Muscle of arm (tissue), 12 donors: ENCODE data around the gene TSPAN3. TPM values are rescaled to one million over a fixed set of nuclear protein-coding genes. Genes with fewer than 3 reads are reported as not detected.

Source experiments
- DNase-seq: peaks from one replicate; pipeline ENCODE4 v3.0.0-alpha.2; 2013
- polyA plus RNA-seq, 12 donors: library from polyadenylated mRNA; unstranded; fragments of 120-200 nt; gene quantifications; one replicate each; pipeline ENCODE4 v1.2.1, GENCODE V29; 2013; ENCODE audit not compliant: insufficient read length in 12 of 12

TSPAN3 gene
- polyA plus RNA-seq, 12 donors = 263 to 440 (median 398) TPM; not detected in 1

DNA sequence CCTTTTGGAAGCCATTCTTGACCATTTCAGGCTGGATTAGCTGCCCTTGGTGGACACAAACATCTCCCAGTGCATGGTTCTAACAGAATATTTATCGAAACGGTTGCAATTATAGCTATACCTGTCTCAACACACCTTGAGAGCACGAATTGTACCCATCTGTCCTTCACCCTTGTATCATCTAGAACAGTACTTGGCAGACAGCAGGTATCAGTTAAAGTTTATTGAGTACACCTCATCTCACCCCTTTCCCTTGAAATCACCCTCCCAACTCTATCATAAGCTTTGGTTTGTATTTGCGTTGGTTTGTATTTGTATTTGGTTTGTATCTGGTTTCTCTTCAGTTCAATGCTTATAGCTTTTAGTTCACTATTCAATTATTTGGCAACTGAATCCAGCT, 12.4 kb downstream of the TSPAN3 start:
- DNase-seq = no peak

- DNase-seq = no peak
Measured at GRCh38 chr15:77057685-77058084, 13.2 kb downstream of the TSPAN3 start.

GRCh38 chr15:77057072-77057471, 13.8 kb downstream of the TSPAN3 start:
- DNase-seq = no peak

GRCh38 chr15:77053709-77054108, 17.2 kb downstream of the TSPAN3 start:
- DNase-seq = no peak

DNA sequence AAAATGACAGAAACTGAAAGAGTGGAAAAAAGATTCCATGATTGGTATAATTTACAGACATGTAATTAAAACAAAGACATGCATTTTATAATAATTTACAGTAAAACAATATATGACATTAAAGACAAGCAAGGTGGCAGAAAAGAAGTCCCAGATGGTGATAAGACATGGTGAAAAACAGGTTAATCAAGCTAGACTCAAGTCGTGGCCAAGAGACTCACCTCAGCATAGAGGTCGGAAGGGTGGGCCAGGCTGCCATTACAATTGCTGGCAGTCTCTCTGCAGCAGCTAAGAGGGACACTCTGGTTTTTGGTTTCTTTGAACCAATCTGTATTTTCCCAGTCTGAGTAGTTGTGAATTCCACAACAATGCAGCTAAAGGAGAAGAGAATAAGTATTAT, 18.4 kb downstream of the TSPAN3 start:
- no peak for DNase-seq

DNA sequence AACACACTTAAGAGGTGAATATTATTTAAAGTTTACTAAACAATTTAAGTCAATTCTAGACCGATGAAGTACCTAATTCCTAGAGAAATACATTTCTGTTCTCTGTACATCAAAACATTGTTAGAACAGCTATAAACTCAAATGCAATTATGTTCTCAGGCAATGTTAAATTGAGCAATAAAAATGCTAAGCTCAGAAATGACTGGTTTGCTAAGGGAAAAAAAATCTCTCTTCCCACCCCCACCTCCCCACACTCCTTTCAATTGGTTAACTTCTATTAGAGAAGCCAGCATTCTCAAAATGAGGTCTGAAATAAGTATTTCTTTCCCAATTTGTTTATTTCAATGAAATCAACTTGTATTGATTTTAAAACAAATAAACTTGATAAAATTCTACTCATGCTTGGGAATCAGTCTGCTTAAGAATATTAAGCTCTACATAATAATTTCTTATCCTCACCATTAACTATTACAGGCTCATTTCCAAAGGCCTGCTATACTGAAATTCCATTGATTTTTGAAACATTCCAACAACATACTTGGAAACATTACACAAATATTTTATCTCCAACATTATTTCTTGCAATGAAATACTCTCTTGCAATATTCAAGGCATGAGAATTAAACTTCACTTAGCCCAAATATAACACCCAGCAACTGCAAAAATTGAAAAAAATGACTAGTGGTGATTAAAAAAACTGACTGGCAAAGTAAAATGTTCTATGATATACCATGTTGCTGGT, 22.6 kb downstream of the TSPAN3 start:
- DNase-seq = no peak

DNA sequence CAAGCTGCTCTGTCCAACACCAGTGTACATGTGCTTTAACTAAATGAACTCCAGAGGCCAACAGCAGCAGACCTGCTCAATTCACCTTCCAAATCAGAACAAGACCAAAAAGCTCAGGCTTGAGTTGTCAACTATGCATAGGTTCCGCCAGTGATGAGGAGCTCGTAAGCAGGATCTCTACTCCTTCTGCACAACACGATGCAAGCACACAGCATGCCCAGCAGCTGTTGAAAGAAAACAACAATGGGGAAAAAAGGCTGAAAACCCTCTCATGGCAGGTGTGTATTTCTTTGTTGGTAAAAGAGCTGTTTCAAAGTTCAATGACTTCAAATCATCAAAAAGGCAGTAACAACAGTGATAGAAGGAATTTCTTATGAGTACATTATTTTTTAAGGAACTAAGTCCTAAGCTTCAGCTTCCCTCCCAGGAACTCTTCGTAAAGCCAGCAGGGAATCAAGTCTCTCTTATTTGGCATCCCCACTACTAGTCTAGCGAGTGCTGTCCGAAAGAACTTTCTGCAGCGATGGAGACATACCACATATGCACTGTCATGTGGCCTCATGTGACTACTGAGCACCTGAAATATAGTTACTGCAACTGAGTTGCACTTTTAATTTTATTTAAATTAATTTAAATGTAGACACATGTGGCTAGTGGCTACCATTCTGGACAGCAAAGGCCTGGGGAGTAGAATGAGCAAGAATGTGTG, 24.1 kb downstream of the TSPAN3 start:
- no peak for DNase-seq

DNA sequence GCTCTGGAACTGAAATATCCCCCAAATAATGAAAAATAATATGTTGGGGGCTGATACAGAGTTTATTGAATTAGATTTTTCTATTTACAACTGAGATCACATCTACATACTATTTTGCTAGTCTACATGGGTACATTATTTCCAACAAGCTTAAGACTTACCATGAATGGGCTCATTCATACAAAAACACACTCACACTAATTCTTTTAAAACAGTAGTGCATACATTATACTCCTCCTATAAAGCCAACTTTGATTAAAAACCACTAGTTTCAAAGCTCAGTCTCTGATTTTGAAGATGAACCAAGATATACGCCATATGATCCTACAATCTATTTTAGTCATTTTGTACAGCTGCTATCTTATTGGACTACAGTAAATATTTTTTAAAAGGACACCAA, 24.9 kb downstream of the TSPAN3 start:
- DNase-seq = no peak

- no peak for DNase-seq
Measured at GRCh38 chr15:77044228-77045042, 26.5 kb downstream of the TSPAN3 start.

DNA sequence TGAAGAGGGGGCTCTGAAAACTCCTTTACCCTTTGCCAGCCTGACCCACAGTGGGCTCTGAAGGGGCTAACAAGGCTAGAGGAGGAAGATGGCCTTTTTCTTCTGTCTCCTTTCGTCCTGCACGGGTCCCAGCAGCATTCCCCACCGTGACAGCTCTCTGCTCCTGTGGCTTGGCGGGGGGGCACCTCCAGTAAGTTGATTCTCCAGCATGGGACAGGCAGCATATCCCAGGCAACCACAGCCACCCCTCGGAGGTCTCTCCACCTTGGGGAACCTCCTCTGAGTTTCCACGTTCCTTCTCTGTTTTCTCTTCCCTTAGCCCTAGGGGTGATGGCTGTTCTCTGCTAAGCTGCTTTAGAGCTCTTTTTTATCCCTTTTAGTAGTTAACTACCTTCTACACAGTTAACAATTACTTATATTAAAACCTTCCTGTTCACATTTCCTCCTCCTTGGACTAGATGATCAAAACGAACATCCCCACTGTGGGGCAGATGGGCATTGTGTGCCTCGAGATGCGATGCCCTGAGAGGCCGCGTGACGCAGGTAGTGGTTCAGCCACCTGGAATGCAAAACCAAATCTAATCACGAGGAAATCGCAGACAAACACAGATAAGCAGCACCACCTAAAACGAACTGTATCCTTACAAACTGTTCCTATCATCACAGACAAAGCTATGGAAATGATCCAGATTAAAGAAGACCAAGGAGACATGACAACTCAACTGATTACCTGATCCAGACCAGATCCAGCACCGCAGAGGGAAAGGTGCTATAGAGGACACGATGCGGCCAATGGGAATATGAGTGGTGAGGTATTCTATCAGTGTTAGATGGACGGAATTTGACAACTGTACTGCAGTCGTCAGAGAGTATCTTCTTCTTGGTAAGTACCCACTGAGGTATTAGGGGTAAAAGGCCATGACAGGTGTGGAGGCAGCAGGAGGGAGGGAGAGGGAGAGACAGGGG, 27.7 kb downstream of the TSPAN3 start:
- no peak for DNase-seq

- no peak for DNase-seq
Measured at GRCh38 chr15:77042245-77042919, 28.5 kb downstream of the TSPAN3 start.

DNA sequence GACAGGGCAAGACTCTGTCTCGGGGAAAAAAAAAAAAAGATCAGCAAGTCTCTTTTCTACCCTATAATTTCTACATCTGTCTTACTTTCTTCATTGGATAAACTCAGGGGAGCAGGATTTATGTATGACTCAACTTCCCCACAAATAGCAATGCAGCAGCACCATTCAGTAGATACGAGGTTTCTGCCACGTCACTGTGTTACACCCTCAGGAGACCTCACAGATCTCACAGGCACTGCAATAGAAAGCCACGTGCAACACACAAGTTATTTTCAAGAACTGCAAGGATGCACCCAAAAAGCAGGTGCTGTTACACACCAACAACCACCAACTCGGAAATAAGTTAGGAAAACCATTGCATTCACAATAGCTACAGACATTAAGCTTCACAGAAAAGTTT, 30.2 kb downstream of the TSPAN3 start:
- no peak for DNase-seq

DNA sequence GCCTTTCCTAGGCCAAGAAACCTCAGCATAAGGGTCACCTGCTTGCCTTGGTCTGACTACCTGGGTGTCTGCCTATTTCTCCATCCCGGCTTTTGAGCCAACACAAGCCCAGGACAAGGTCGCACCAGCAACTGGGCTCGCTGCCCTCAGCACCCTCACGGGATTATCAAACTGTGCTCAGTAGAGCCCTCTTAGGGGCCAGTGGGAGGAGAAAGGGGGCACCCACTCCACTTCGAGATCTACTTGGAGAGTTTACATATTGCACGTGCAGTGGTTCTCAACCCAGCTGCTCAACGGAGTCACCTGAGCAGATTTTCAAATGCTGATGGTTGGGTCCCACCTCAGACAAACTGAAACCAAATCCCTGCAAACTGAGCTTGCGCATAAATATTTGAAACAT, 31.1 kb downstream of the TSPAN3 start:
- DNase-seq = no peak

GRCh38 chr15:77039217-77039533, 31.7 kb downstream of the TSPAN3 start:
- DNase-seq = no peak

DNA sequence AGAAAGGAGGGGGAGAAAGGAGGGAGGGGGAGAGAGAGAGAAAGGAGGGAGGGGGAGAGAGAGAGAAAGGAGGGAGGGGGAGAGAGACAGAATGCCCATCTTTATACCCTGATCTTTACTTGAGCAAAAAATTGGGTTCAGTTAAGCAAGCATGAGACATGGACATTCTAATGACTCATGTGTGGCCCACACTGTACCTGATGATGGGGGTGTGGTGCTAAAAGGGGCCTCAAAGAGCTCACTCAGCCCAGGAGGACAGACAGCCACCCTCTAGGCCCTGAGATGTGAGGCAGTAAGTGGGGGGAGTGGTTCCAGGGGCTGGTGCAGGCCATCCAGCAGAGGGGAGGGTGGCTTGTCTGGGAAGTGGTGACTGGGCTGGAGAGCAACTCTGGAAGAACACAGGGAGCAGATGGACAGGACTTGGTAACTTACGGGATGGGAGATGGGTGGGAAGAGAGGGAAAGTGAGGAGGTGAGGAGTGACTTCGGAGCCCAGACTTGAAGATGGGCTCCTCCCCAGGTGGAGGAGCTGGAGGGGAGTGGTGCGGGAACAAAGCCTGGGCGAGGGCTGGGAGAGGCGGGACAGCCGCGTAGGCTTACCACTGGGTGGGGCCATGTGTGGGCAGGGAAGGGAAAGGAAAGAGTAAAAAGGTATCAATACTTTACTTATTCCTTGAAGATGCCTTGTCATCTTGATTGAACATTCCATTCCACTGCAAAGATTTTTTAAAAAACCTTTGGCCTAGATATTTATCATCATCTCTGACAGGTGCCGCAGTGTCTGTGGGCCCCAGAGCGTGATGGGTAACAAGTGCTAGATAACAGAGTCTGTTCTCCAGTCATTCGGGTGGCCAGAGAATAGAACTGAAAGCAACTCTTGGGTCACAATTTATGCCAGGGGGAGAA, 32.3 kb downstream of the TSPAN3 start:
- DNase-seq = no peak

GRCh38 chr15:77037388-77038209, 33.3 kb downstream of the TSPAN3 start:
- no peak for DNase-seq

DNA sequence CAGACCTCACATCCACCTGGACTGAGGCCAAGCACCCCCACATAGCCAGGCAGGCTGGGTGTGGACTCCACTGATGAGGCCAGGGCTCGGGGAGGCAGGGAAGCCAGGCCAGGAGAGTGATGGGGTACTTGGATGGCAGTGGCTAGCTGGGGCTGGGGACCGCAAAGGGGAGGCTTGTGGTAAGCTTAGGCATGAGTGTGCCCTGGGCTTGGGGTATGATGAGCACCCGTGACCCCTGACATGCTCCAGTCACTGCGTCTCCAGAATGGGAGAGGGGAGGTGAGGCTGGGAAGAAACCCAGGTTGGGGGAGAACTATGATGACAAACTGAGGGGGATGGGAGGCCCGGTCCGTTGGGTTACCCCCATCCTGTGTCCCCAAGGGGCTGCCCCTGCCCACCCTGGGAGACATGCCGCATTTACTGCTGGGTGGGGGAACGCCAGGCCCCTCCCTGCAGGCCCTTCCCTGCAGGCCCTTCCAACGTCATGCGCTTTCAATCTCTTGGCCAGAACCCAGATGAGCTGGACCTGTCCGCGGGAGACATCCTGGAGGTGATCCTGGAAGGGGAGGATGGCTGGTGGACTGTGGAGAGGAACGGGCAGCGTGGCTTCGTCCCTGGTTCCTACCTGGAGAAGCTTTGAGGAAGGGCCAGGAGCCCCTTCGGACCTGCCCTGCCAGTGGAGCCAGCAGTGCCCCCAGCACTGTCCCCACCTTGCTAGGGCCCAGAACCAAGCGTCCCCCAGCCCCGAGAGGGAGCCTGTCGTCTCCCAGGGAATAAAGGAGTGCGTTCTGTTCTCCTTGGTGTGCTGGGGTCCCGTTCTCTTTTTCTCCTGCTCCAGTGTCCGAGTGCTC, 34.1 kb downstream of the TSPAN3 start:
- DNase-seq = no peak

- no peak for DNase-seq
Measured at GRCh38 chr15:77035999-77036471, 34.9 kb downstream of the TSPAN3 start.
